Measurements from ENCODE around the gene CLDN6. TPM values are rescaled to one million over a fixed set of nuclear protein-coding genes. Genes with fewer than 3 reads are reported as not detected.

The CLDN6 gene
- total and polyA plus RNA-seq, 2 of the 13 experiments (the other 11 are each of a cell fraction or from before 2014, with no cell fraction given), result 5.9 to 7.6 TPM

GRCh38 chr16:3023669-3024478 lies 5.9 kb upstream of the CLDN6 start, which contains the start of the genes HCFC1R1 and THOC6 (continued):
- TF ChIP-seq, protein P1, sequence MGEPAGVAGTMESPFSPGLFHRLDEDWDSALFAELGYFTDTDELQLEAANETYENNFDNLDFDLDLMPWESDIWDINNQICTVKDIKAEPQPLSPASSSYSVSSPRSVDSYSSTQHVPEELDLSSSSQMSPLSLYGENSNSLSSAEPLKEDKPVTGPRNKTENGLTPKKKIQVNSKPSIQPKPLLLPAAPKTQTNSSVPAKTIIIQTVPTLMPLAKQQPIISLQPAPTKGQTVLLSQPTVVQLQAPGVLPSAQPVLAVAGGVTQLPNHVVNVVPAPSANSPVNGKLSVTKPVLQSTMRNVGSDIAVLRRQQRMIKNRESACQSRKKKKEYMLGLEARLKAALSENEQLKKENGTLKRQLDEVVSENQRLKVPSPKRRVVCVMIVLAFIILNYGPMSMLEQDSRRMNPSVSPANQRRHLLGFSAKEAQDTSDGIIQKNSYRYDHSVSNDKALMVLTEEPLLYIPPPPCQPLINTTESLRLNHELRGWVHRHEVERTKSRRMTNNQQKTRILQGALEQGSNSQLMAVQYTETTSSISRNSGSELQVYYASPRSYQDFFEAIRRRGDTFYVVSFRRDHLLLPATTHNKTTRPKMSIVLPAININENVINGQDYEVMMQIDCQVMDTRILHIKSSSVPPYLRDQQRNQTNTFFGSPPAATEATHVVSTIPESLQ (CRISPR knock-in tag; conservative IDR thresholded peaks at IDR 0.05), result 0 out of 2 replicates have a peak, but pooled peaks have one; percentile 37
- TF ChIP-seq MBNL3 (CRISPR knock-in tag; conservative IDR thresholded peaks at IDR 0.05) (no peak), NR1H2 (CRISPR knock-in tag; IDR thresholded peaks at IDR 0.05; ENCODE audit: borderline replicate concordance, low read depth) (no peak), NFATC3 (CRISPR knock-in tag; IDR thresholded peaks at IDR 0.05) (peak; percentile 90; the same call in 1 of the 2 replicates), RELA (CRISPR knock-in tag; IDR thresholded peaks at IDR 0.05) (no peak), ZNF343 (CRISPR knock-in tag; IDR thresholded peaks at IDR 0.05) (no peak), E2F2 (CRISPR knock-in tag; IDR thresholded peaks at IDR 0.05; ENCODE audit: borderline replicate concordance) (no peak), CAMTA2 (CRISPR knock-in tag; IDR thresholded peaks at IDR 0.05; ENCODE audit: borderline replicate concordance) (no peak), ZNF605 (CRISPR knock-in tag; IDR thresholded peaks at IDR 0.05) (no peak), ZNF670 (CRISPR knock-in tag; IDR thresholded peaks at IDR 0.05; ENCODE audit: borderline replicate concordance) (0 out of 2 replicates have a peak, but pooled peaks have one; percentile 55), REXO4 (CRISPR knock-in tag; IDR thresholded peaks at IDR 0.05; ENCODE audit: borderline replicate concordance) (no peak), TEAD3 (CRISPR knock-in tag; optimal IDR thresholded peaks at IDR 0.05; ENCODE audit: borderline replicate concordance) (peak; percentile 80), YEATS4 (CRISPR knock-in tag; IDR thresholded peaks at IDR 0.05; ENCODE audit: borderline replicate concordance) (peak; percentile 90), ZBTB1 (CRISPR knock-in tag; IDR thresholded peaks at IDR 0.05; ENCODE audit: borderline replicate concordance) (no peak), ZNF781 (CRISPR knock-in tag; IDR thresholded peaks at IDR 0.05; ENCODE audit: borderline replicate concordance, not compliant biosample characterization) (peak; percentile 81), CEBPB (IDR thresholded peaks at IDR 0.05; ENCODE audit: borderline replicate concordance, low read depth, low read length) (peak; percentile 8; the same call in 1 of the 2 replicates), HOXD1 (CRISPR knock-in tag; IDR thresholded peaks at IDR 0.05) (0 out of 2 replicates have a peak, but pooled peaks have one; percentile 34), NPAS2 (CRISPR knock-in tag; IDR thresholded peaks at IDR 0.05; ENCODE audit: borderline replicate concordance) (no peak), USF2 (IDR thresholded peaks at IDR 0.05; ENCODE audit: low read depth, low read length) (peak; percentile 79), USF2 (CRISPR knock-in tag; IDR thresholded peaks at IDR 0.05; ENCODE audit: borderline replicate concordance) (peak; percentile 94; the same call in 1 of the 2 replicates), HOXA9 (CRISPR knock-in tag; IDR thresholded peaks at IDR 0.05; ENCODE audit: borderline replicate concordance) (no peak), SNAI1 (CRISPR knock-in tag; IDR thresholded peaks at IDR 0.05; ENCODE audit: borderline replicate concordance) (no peak), KDM4B (CRISPR knock-in tag; IDR thresholded peaks at IDR 0.05) (peak; percentile 87; the same call in 1 of the 2 replicates), SRSF9 (IDR thresholded peaks at IDR 0.05; ENCODE audit: borderline replicate concordance, insufficient read depth, low read depth, low read length, poor library complexity, severe bottlenecking) (no peak)
